ENCODE data around the gene NCDN. TPM values are rescaled to one million over a fixed set of nuclear protein-coding genes. Genes with fewer than 3 reads are reported as not detected.

Gene NCDN
- total and polyA plus RNA-seq, 3 donors from 2014 or later, result 27.3 to 33.9 (median 33.8) TPM

- DNase-seq, result peak; percentile 67
- no peaks in the 10 kb centered on the region for H3K27me3 ChIP-seq
- no peak for TF ChIP-seq POLR2A (IDR thresholded peaks at IDR 0.05)
- TF ChIP-seq CTCF (IDR thresholded peaks at IDR 0.05), result no peak
- H3K9me3 ChIP-seq, result no peaks in the 10 kb centered on the region
- intact Hi-C loops (cut with DNase I; ENCODE audit: low total_unique reads), result no loop called here
- H3K4me3 ChIP-seq, result peak within 1 kb of the TSS; percentile 34 to 43
- no peaks in the 10 kb centered on the region for H3K36me3 ChIP-seq (ENCODE audit: low read depth, missing control alignments)
- H3K27ac ChIP-seq, result no peak within 1 kb of the TSS
- H3K4me1 ChIP-seq, result no peaks in the 10 kb centered on the region
- 37 to 43% methylated on average over 20 to 84 of the region's 95 CpGs for WGBS, 2 donors
Observed at GRCh38 chr1:35573198-35574124, 15.9 kb downstream of the NCDN start, which contains the start of gene TFAP2E. TFAP2E (plus strand) TSS chr1:35573314; CDS start chr1:35573578, 264 bp downstream.

- Histone ChIP-seq H3K27me3 (no peaks in the 10 kb centered on the region), H3K27ac (no peak overlapping the region), H3K36me3 (ENCODE audit: low read depth, missing control alignments) (no peaks in the 10 kb centered on the region), H3K4me3 (no peak overlapping the region), H3K4me1 (no peaks in the 10 kb centered on the region), H3K9me3 (no peaks in the 10 kb centered on the region)
- no peak for DNase-seq
- intact Hi-C loops (cut with DNase I; ENCODE audit: low total_unique reads), result no loop called here
- no peak for TF ChIP-seq POLR2A (IDR thresholded peaks at IDR 0.05)
- TF ChIP-seq CTCF (IDR thresholded peaks at IDR 0.05), result no peak
- 39 to 62% methylated on average over 9 to 45 of the region's 48 CpGs for WGBS, 2 donors
Observed at GRCh38 chr1:35574125-35574654, 16.6 kb downstream of the NCDN start.

GRCh38 chr1:35574655-35575415 lies 17.2 kb downstream of the NCDN start:
- Histone ChIP-seq H3K27me3 (no peaks in the 10 kb centered on the region), H3K4me3 (no peak overlapping the region), H3K36me3 (ENCODE audit: low read depth, missing control alignments) (no peaks in the 10 kb centered on the region), H3K27ac (no peak overlapping the region), H3K9me3 (no peaks in the 10 kb centered on the region), H3K4me1 (no peaks in the 10 kb centered on the region)
- 63 to 72% methylated on average over 18 to 30 of the region's 30 CpGs for WGBS, 2 donors
- no peak for TF ChIP-seq POLR2A (IDR thresholded peaks at IDR 0.05)
- no peak for TF ChIP-seq CTCF (IDR thresholded peaks at IDR 0.05)
- no peak for DNase-seq
- intact Hi-C loops (cut with DNase I; ENCODE audit: low total_unique reads), result no loop called here

GRCh38 chr1:35575416-35575958 lies 17.9 kb downstream of the NCDN start:
- Histone ChIP-seq H3K27me3 (no peaks in the 10 kb centered on the region), H3K9me3 (no peaks in the 10 kb centered on the region), H3K4me3 (no peak overlapping the region), H3K36me3 (ENCODE audit: low read depth, missing control alignments) (no peaks in the 10 kb centered on the region), H3K27ac (no peak overlapping the region), H3K4me1 (no peaks in the 10 kb centered on the region)
- TF ChIP-seq CTCF (IDR thresholded peaks at IDR 0.05) (no peak), POLR2A (IDR thresholded peaks at IDR 0.05) (no peak)
- 84 to 88% methylated on average over 4 to 5 of the region's 5 CpGs for WGBS, 2 donors
- intact Hi-C loops (cut with DNase I; ENCODE audit: low total_unique reads), result no loop called here
- no peak for DNase-seq

Measured in testis (tissue), 3 donors.